Mucosa of stomach (tissue), 1 donor: ENCODE data around the gene SRCAP.

ENCODE experiments used
- H3K27me3 ChIP-seq: one replicate; pipeline ENCODE4 v1.7.0; 2013; ENCODE audit warnings: mild to moderate bottlenecking, low read length; ENCODE audit not compliant: control insufficient read depth, insufficient read depth
- H3K36me3 ChIP-seq: one replicate; pipeline ENCODE4 v1.7.0; 2013; ENCODE audit warnings: low read length; ENCODE audit not compliant: control insufficient read depth, insufficient read depth
- H3K4me1 ChIP-seq: one replicate; pipeline ENCODE4 v1.7.0; 2013; ENCODE audit warnings: mild to moderate bottlenecking, low read length; ENCODE audit not compliant: control insufficient read depth, insufficient read depth
- H3K4me3 ChIP-seq: one replicate; pipeline ENCODE4 v1.7.0; 2013; ENCODE audit warnings: low read length
- H3K9ac ChIP-seq: one replicate; pipeline ENCODE4 v1.7.0; 2013; ENCODE audit warnings: mild to moderate bottlenecking, low read length, moderate library complexity
- H3K9me3 ChIP-seq: one replicate; pipeline ENCODE4 v1.7.0; 2013; ENCODE audit warnings: mild to moderate bottlenecking, low read length, moderate library complexity; ENCODE audit not compliant: control insufficient read depth
- donor health status: Pancreatic carcinoma.

Gene SRCAP

GRCh38 chr16:30745082-30745481 is 46.1 kb downstream of the SRCAP start:
- Histone ChIP-seq H3K9ac (no peak overlapping the region), H3K36me3 (no peaks in the 10 kb centered on the region), H3K27me3 (no peaks in the 10 kb centered on the region)

GRCh38 chr16:30746638-30747175 is 47.7 kb downstream of the SRCAP start:
- H3K4me1 ChIP-seq = peaks cover 17% of the 10 kb centered on the region
- H3K27me3 ChIP-seq = no peaks in the 10 kb centered on the region
- H3K36me3 ChIP-seq = no peaks in the 10 kb centered on the region
- no peaks in the 10 kb centered on the region for H3K9me3 ChIP-seq
- H3K4me3 ChIP-seq = no peak overlapping the region
- H3K9ac ChIP-seq = no peak overlapping the region

More at GRCh38 chr16:30745082-30745481, 46.1 kb downstream of the SRCAP start:
- Histone ChIP-seq H3K4me1 (peaks cover 34% of the 10 kb centered on the region), H3K4me3 (no peak overlapping the region), H3K9me3 (no peaks in the 10 kb centered on the region)

GRCh38 chr16:30747331-30747730 is 48.4 kb downstream of the SRCAP start:
- H3K4me1 ChIP-seq = peaks cover 11% of the 10 kb centered on the region
- H3K4me3 ChIP-seq = peak overlapping the region; percentile 74
- no peaks in the 10 kb centered on the region for H3K36me3 ChIP-seq
- no peaks in the 10 kb centered on the region for H3K27me3 ChIP-seq
- no peaks in the 10 kb centered on the region for H3K9me3 ChIP-seq
- peak overlapping the region; percentile 78 for H3K9ac ChIP-seq

GRCh38 chr16:30747799-30748633 is 49.0 kb downstream of the SRCAP start, which contains the start of gene PHKG2:
Gene PHKG2 (plus strand): TSS chr16:30748425. CDS start chr16:30748821, 396 bp downstream.
- H3K9ac ChIP-seq = peak within 1 kb of the TSS; percentile 78
- no peaks in the 10 kb centered on the region for H3K9me3 ChIP-seq
- H3K27me3 ChIP-seq = no peaks in the 10 kb centered on the region
- no peaks in the 10 kb centered on the region for H3K36me3 ChIP-seq
- H3K4me1 ChIP-seq = peaks cover 9% of the 10 kb centered on the region
- peak within 1 kb of the TSS; percentile 74 for H3K4me3 ChIP-seq

- H3K27me3 ChIP-seq = no peaks in the 10 kb centered on the region
- no peaks in the 10 kb centered on the region for H3K36me3 ChIP-seq
- no peaks in the 10 kb centered on the region for H3K9me3 ChIP-seq
- peaks cover 9% of the 10 kb centered on the region for H3K4me1 ChIP-seq
- peak overlapping the region; percentile 50 for H3K9ac ChIP-seq
- no peak overlapping the region for H3K4me3 ChIP-seq
These were observed 49.9 kb downstream of the SRCAP start for GRCh38 chr16:30748634-30749445.

GRCh38 chr16:30750201-30750600 is 51.2 kb downstream of the SRCAP start:
- Histone ChIP-seq H3K9me3 (no peaks in the 10 kb centered on the region), H3K4me3 (no peak overlapping the region), H3K27me3 (no peaks in the 10 kb centered on the region), H3K36me3 (no peaks in the 10 kb centered on the region), H3K4me1 (peaks cover 9% of the 10 kb centered on the region), H3K9ac (no peak overlapping the region)

- Histone ChIP-seq H3K9ac (no peak overlapping the region), H3K4me3 (no peak overlapping the region), H3K27me3 (no peaks in the 10 kb centered on the region), H3K36me3 (no peaks in the 10 kb centered on the region), H3K4me1 (peaks cover 9% of the 10 kb centered on the region), H3K9me3 (no peaks in the 10 kb centered on the region)
These were observed 52.0 kb downstream of the SRCAP start for GRCh38 chr16:30750876-30751465.

GRCh38 chr16:30753596-30753995 is 54.6 kb downstream of the SRCAP start:
- Histone ChIP-seq H3K36me3 (no peaks in the 10 kb centered on the region), H3K9ac (no peak overlapping the region), H3K4me1 (no peaks in the 10 kb centered on the region), H3K27me3 (no peaks in the 10 kb centered on the region), H3K9me3 (no peaks in the 10 kb centered on the region), H3K4me3 (no peak overlapping the region)

- peaks cover 7% of the 10 kb centered on the region for H3K4me1 ChIP-seq
- H3K9ac ChIP-seq = no peak overlapping the region
- no peaks in the 10 kb centered on the region for H3K36me3 ChIP-seq
- no peaks in the 10 kb centered on the region for H3K9me3 ChIP-seq
- no peaks in the 10 kb centered on the region for H3K27me3 ChIP-seq
- H3K4me3 ChIP-seq = no peak overlapping the region
These were observed 57.2 kb downstream of the SRCAP start for GRCh38 chr16:30755955-30756780.

GRCh38 chr16:30756781-30757100 is 57.8 kb downstream of the SRCAP start:
- no peaks in the 10 kb centered on the region for H3K36me3 ChIP-seq

GRCh38 chr16:30757316-30757715 is 58.3 kb downstream of the SRCAP start:
- H3K9ac ChIP-seq = no peak overlapping the region
- H3K9me3 ChIP-seq = no peaks in the 10 kb centered on the region
- H3K36me3 ChIP-seq = no peaks in the 10 kb centered on the region
- H3K4me1 ChIP-seq = peaks cover 7% of the 10 kb centered on the region
- no peak overlapping the region for H3K4me3 ChIP-seq
- no peaks in the 10 kb centered on the region for H3K27me3 ChIP-seq

More at GRCh38 chr16:30756781-30757100, 57.8 kb downstream of the SRCAP start:
- Histone ChIP-seq H3K4me1 (peaks cover 7% of the 10 kb centered on the region), H3K9me3 (no peaks in the 10 kb centered on the region), H3K4me3 (no peak overlapping the region), H3K9ac (no peak overlapping the region), H3K27me3 (no peaks in the 10 kb centered on the region)
